ENCODE measurements around the gene ZNF223.

Gene ZNF223

GRCh38 chr19:44051650-44052402, at the start of gene ZNF223:
Gene ZNF223 (plus strand): TSS chr19:44052036. CDS start chr19:44055177, 3,141 bp downstream.
- peak; percentile 44 for DNase-seq (ENCODE audit: low read depth)

GRCh38 chr19:44002212-44002565, 49.6 kb upstream of the ZNF223 start:
- DNase-seq (ENCODE audit: low read depth), result no peak

GRCh38 chr19:44002566-44003460, 49.0 kb upstream of the ZNF223 start, which contains the start of gene ZNF230:
Gene ZNF230 (plus strand): TSS chr19:44002957. CDS start chr19:44007079, 4,122 bp downstream.
- peak; percentile 79 for DNase-seq (ENCODE audit: low read depth)

- DNase-seq (ENCODE audit: low read depth), result no peak
These were observed 48.3 kb upstream of the ZNF223 start for GRCh38 chr19:44003461-44004009.

- DNase-seq (ENCODE audit: low read depth), result no peak
These were observed 45.9 kb upstream of the ZNF223 start for GRCh38 chr19:44005973-44006372.

GRCh38 chr19:44007473-44007872, 44.4 kb upstream of the ZNF223 start:
- no peak for DNase-seq (ENCODE audit: low read depth)

GRCh38 chr19:44010468-44010867, 41.4 kb upstream of the ZNF223 start:
- no peak for DNase-seq (ENCODE audit: low read depth)

- DNase-seq (ENCODE audit: low read depth), result no peak
These were observed 32.3 kb upstream of the ZNF223 start for GRCh38 chr19:44019498-44019897.

GRCh38 chr19:44021221-44021620, 30.6 kb upstream of the ZNF223 start:
- DNase-seq (ENCODE audit: low read depth), result no peak

GRCh38 chr19:44024900-44025216, 27.0 kb upstream of the ZNF223 start:
- no peak for DNase-seq (ENCODE audit: low read depth)

- peak; percentile 70 for DNase-seq (ENCODE audit: low read depth)
These were observed 26.5 kb upstream of the ZNF223 start, which contains the start of gene ZNF222 for GRCh38 chr19:44025217-44025936. Gene ZNF222 (plus strand): TSS chr19:44025379. CDS start chr19:44025437, 58 bp downstream.

GRCh38 chr19:44026622-44027021, 25.2 kb upstream of the ZNF223 start:
- DNase-seq (ENCODE audit: low read depth), result no peak

- DNase-seq (ENCODE audit: low read depth), result no peak
These were observed 19.7 kb upstream of the ZNF223 start for GRCh38 chr19:44032001-44032610.

GRCh38 chr19:44042147-44042546, 9.7 kb upstream of the ZNF223 start:
- no peak for DNase-seq (ENCODE audit: low read depth)

- DNase-seq (ENCODE audit: low read depth), result no peak
These were observed 841 bp upstream of the ZNF223 start for GRCh38 chr19:44050740-44051649.

- DNase-seq (ENCODE audit: low read depth), result no peak
These were observed 4.0 kb downstream of the ZNF223 start for GRCh38 chr19:44055870-44056269.

- no peak for DNase-seq (ENCODE audit: low read depth)
These were observed 7.4 kb downstream of the ZNF223 start for GRCh38 chr19:44059229-44059628.

- DNase-seq (ENCODE audit: low read depth), result no peak
These were observed 9.2 kb downstream of the ZNF223 start for GRCh38 chr19:44061038-44061437.

GRCh38 chr19:44066305-44066704, 14.5 kb downstream of the ZNF223 start:
- DNase-seq (ENCODE audit: low read depth), result no peak

- DNase-seq (ENCODE audit: low read depth), result no peak
These were observed 17.6 kb downstream of the ZNF223 start for GRCh38 chr19:44069415-44069814.

Measured in stimulated activated CD4-positive, alpha-beta T cell treated with anti-CD3 and anti-CD28 coated beads, Interleukin-2, amount 100 ng/mL, for 4 hours (primary cell).